ENCODE data around the gene ANKIB1.
"Not testable (repeated sequence)": the region's sequence is repeated elsewhere in the genome, so short reads cannot be mapped to it uniquely, and the experiment has no call there.

ANKIB1 gene

DNA sequence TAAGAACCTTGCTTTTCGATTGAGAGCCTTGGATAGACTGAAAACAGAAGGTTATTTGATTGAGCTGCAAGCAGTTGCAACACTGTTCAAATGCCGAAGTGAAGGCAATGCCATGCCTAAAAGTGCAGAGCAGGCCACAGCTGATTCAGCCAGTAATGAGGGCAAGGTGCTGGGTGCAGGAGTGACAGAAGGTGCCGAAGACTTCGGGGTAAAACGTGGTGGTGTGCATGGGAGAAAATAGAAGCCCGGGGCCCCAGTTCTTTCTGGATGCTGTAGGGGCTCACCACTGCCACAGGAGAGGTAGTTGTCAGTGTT, 157.9 kb downstream of the ANKIB1 start:
- no peak for DNase-seq (ENCODE audit: low spot score)

DNA sequence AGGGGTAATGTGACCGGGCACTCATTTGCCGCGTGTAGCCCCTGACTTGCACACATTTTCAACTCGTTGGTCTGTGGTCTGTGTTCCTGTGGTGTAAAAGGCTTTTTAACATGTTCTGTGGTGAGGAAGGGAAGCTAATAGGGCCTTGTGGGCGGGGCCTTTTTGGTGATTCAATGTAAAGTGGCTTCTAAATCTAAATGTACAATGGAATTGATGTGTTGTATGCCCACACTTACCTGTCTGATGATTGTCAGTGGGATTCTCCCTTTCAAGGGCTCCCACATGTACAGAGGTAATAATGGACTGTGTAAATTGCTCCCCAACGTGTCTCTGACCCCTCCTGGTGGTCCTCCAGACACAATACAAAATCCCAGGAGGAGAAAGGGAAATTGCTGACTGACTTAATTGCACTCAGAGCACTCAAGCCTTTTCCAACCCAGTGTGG, 158.4 kb downstream of the ANKIB1 start:
- peak; percentile 19 for DNase-seq (ENCODE audit: low spot score)

DNA sequence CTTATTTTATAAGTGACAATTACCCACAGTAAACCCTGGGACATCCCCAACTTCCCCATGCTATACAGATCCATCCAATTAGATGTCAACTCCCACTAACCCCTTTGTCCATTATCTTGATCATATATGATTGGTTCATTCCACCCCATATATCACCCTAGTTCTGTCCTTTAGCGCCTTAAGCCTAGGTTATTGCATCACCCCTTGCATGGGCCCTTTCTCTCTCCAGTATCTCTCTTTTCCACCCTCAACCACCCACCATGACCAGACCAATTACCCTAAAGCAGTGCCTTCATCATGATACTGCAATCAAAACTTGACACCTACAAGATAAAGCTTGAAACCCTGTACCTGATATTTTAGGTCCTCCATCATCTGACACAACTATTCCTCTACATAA, 163.6 kb downstream of the ANKIB1 start:
- DNase-seq (ENCODE audit: low spot score), result no peak

DNA sequence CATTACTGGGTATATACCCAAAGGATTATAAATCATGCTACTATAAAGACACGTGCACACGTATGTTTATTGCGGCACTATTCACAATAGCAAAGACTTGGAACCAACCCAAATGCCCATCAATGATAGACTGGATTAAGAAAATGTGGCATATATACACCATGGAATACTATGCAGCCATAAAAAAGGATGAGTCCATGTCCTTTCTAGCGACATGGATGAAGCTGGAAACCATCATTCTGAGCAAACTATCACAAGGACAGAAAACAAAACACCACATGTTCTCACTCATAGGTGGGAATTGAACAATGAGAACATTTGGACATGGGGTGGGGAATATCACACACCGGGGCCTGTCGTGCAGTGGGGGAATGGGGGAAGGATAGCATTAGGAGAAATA, 164.4 kb downstream of the ANKIB1 start:
- not testable (repeated sequence) for DNase-seq (ENCODE audit: low spot score)

DNA sequence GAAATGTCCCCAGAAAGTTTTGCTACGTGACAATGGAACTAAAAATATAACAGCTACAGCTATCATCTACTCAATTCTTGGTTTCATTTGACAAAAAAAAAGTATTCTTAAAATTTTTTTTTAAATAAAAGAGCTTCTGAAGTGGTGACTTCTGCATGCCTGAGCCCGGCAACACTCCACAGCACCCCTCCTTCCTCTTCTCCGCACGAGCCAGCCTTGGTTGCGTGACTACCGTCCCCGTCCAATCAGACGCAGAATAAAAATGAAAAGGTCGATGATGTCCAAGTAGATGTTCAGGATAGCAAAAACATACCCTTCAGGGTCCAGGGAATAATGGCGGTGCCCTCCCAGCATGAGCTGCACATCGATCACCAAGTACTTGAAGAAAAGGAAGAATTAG, 167.0 kb downstream of the ANKIB1 start:
- no peak for DNase-seq (ENCODE audit: low spot score)

DNA sequence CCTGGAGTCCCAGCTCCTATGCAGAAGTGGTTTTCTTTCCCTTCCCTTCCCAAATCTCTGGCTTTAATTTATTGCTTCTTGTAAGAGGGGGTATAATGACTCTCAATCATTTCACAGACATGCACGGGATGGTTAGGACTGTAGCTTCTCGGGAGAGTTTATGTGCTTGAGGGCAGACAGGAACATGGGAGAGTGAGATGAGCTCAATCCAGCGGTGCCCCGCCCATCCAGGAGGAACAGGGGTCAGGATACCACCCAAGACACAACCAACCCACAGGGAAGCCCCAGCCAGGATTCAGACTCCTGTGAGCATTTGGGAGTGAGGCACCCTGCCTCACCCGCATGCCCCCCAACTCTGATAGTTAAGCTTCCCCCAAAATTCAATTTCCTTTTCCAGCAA, 167.8 kb downstream of the ANKIB1 start:
- no peak for DNase-seq (ENCODE audit: low spot score)

DNA sequence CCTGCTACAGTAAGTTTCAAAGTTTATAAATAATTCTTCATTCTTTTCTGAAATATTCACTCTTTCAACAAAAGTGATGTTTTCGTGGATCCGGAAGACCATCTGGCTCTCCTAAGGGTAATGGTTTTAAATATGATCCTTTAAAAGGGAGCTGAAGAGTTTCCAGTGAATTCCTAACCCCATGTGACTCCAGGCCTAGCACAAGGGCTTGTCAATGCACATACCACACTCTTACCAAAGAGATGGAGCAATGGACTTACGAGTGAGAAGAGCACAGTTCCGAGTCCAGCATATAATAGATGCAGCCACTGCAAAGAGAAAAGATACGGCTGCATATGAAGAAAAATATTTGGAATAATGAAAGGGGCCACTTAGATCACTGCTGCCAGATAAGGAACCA, 169.5 kb downstream of the ANKIB1 start:
- DNase-seq (ENCODE audit: low spot score), result no peak

DNA sequence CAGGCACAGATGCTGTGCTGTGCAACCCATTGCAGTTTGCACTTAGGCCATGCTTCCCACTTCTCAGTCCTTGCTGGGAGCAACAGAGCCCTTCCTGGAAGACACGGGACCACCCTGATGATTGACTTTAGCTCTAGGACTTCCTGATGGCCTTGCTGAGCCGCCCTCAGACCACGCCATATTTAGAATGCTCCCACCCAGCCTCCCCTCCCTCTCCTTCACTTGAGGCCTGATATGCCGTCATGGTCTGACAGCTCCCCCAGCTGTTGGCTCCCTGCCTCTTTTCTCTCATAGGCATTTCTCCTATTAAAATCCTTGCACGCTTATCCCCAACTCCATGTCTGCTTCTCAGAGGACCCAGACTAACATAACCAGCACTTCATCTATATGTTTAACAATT, 172.1 kb downstream of the ANKIB1 start:
- DNase-seq (ENCODE audit: low spot score), result no peak

DNA sequence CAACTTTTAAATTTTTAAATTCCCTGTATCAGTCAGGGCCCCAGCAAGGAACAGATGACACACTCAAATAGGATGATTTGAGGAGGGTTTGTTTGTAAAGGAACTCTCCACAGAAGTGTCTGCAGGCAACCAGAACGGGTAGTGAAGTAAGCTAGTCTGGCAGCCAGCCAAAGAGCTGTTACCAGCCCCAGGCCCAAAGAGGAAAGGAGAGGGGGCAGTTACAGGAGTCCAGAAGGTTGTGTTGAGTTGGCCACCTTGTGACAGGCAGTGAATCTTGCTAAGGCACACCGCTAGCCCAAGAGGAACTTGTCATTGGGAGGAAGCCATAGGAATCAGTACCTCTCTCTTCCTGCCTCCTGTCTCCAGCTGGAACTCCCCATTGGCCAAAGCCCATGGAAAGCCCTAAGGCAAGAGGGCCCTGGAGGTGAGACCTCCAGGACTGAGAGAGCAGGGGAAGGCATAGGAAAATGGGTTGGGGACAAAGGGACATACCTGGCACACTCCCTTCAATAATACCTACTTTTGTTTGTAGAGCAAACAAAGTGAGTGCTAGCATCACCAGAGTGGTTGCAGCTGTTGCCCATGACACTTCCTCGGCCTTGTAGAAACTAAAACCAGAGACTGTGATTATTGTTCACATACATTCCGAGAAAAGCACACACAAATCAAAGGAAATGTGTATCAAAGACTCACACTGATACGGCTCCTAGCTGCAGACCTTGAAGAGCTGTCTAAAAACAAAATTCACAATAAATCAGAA, 176.1 kb downstream of the ANKIB1 start:
- DNase-seq (ENCODE audit: low spot score), result no peak

DNA sequence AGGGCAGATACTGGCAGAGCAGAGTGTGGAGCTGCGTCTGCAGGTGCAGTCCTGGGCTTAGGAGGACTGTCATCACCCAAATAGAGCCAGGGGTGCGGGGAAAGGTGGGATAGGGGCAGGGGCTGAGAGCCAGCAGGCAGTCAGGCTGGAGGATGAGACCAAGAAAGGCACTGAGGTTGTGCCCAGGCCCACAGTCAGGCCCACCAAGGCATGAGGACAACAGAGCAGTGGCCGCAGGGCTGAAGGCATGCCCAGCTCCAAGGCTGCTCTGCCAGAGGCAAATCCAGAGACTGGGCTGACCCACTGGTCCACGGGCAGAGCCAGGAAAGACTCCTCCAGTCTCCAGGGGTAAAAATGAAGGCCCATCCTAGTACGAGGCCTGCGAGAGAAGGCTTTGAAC, 177.2 kb downstream of the ANKIB1 start:
- DNase-seq (ENCODE audit: low spot score), result no peak

DNA sequence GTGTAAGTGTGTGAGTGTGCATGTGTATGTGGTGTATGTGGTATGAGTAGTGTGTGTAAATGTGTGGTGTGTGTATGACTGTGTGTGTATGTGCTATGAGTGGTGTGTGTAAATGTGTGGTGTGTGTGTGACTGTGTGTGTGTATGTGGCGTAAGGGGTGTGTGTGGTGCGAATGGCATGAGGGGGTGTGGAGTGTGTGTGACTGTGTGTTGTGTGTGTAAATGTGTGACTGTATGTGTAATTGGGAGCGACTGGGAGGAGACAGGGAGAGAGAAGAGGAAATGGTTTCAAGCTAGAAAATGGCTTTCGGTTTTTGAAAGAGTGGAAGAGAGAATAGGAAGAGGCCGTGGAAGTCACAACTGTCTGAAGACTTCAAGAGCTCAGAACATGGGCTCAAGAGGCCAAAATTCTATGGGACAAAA, 177.9 kb downstream of the ANKIB1 start:
- no peak for DNase-seq (ENCODE audit: low spot score)

DNA sequence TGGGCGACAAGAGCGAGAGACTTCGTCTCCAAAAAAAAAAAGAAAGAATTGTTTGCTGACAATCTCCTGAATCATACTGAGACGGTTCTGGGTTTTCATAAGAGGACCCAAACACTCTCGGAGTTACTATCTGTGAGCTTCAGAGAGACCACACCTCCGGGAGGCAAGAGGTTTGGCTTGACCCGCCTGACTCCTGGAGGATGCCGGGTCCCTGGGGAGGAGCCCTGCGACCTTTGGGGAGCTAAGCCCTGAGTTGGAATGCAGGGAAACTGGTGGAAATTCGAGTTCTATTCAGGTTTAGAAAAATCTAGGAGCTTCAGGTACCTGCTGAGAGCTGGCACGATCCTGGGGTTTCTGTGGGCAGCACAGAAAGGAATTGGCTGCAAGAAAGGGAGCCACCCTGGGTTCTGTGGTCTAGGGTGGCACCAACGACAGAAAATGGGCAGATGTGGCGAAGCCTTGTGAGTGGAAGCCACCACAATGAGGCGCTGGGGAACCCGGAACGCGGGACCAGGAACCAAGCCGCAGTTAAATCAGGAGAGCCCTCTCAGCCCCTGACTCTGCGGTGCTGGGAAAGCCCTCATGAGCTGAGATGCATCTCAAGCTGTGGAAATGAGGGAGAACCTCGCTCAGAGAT, 179.7 kb downstream of the ANKIB1 start:
- peak; percentile 31 for DNase-seq (ENCODE audit: low spot score)

DNA sequence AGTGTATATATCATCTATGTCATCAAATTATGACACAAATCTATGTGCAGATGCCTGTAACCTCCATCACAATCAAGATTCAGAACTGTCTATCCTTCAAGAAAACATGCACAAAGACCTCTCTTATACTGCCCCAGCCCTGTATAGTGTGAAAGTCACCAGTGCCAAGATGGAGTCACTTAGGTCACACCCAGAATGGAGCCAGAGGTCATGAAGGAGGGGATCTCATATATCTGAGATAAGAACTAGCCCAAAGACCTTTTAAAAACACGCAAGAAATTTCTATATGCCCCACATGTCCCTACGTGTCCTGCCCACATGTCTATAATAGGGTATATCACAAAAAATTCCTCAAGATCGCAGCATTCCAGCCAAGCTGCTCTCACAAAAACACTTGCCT, 181.4 kb downstream of the ANKIB1 start:
- no peak for DNase-seq (ENCODE audit: low spot score)

DNA sequence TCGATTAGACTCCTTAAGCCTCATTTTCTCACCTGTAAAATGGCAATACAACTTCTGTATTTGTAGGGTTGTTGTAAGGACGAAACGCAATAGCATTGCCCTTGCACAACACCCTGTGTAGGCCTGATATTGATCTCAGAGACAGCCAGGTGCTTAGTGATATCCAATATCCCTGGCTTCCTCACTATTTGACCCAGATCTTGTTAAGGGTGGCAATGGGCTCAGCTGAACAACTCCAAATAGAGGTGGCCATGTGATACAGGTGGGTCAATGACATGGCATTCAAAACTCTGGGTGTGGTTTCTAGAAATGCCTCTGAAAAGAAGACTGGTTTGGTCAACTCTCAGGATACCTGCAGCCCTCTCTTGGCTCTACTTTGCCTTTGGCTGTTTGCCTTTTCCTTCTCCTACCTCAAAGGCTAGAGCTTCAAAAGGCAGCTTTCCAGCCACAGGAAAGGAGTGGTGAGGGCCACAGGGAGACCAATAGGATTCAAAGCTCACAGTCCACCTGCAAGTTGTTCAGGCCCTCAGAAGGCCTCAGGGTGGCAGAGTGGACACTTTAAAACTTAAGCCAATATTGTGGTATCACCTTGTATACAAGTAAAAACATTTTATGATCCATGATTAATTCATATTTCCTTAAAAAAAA, 186.6 kb downstream of the ANKIB1 start:
- no peak for DNase-seq (ENCODE audit: low spot score)

DNA sequence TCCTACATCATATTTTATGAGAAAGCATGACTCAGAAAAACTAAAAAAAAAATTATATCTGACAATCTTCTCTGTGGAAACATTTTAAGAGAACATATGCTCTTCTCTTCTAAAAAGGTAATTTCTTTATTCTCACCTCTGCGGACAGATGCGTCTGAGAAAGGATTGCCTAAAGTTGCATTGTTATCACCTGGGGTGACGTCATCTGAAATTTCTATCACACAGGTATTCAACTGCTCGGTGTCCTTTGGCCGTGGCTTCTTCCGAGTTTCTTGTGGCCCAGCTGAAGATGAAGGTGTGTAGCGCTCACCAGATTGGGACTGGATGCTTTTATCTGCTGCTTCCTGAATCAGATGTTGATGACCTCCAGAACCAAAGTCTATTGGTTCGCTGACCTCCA, 187.2 kb downstream of the ANKIB1 start:
- no peak for DNase-seq (ENCODE audit: low spot score)

DNA sequence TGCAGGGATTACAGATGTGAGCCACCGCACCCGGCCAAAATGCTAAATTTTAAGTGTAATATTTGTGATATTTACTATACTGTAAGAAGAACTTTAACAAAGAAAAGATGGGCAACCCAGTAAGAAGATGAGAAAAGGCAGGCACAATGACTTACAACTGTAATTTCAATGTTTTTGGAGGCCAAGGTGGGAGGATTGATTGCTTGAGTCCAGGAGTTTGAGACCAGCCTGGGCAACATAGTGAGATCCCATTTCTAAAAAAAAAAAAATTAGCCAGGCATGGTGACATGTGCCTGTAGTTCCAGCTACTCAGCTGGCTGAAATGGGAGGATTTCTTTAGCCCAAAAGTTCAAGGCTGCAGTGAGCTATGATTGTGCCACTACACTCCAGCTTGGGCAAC, 189.8 kb downstream of the ANKIB1 start:
- no peak for DNase-seq (ENCODE audit: low spot score)

DNA sequence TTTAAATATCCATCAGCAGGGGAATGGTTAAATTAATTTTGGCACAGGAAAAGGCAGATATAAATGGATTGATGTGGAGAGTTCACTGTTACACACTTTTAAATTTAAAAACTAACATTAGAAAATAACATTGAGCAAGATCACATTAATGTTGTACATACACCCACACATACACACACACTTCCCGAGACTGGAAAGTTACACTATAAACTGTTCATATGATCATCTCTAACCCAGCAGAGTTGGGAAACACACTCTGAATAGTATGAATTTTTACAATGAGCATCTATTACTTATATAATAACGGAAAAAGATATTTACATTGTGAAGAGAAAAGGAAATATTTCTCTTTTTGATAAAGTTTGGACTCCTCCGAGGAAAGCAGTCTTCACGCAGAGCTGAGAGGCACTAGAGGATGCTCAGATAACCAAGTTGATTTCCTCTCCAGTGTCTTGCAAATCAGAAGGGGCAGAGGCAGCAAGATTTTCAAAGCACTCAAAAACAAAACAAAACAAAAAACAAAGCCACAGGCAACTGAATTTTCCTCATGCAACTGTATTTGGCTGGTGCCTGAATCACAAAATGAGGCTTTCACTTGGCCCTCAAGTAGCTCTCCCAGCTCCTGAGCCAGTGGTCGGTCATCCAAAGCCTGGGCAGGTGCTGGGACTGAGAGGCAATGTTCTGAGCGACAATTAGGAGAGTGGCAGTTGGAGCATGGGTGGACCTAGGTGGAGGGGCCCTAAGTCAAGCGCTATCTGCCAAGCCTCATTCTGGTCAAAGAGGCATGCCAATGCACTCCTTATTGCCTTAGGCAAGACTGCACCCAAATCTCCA, 191.1 kb downstream of the ANKIB1 start:
- no peak for DNase-seq (ENCODE audit: low spot score)

DNA sequence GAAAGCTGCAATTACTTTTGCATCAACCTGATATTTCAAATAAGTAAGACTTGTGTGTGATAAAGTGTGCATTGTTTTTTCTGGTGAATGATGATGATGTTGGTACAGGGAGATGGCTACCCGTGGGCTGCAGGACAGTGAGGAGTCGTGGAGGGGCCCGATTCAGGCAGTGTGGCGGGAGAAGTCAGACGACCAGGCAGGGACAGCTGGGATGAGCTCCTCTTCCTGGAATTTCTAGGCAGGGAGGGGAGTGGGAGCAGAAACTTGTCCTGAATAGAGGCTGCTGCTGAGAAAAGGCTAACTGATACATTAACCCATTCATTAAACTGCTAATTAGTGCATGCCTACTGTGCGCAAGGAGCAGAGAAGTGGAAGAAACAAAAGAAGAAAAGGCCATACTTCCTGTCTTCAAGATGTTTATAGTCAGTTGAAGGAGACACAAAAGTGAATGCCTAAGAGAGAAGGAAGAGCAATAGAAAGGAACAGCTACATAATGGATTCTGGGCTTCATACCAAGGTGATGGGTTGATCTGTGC, 192.2 kb downstream of the ANKIB1 start:
- no peak for DNase-seq (ENCODE audit: low spot score)

DNA sequence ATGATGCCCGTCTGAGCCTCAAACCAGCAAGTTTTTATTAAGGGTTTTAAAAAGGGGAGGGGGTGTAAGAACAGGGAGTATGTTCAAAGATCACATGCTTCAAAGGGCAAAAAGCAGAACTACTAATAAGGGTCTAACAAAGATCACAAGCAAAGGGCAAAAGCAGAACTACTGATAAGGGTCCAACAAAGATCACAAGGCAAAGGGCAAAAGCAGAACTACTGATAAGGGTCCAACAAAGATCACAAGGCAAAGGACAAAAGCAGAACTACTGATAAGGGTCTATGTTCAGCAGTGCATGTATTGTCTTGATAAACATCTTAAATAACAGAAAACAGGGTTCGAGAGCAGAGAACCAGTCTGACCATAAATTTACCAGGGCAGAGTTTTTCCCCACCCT, 196.9 kb downstream of the ANKIB1 start:
- not testable (repeated sequence) for DNase-seq (ENCODE audit: low spot score)

DNA sequence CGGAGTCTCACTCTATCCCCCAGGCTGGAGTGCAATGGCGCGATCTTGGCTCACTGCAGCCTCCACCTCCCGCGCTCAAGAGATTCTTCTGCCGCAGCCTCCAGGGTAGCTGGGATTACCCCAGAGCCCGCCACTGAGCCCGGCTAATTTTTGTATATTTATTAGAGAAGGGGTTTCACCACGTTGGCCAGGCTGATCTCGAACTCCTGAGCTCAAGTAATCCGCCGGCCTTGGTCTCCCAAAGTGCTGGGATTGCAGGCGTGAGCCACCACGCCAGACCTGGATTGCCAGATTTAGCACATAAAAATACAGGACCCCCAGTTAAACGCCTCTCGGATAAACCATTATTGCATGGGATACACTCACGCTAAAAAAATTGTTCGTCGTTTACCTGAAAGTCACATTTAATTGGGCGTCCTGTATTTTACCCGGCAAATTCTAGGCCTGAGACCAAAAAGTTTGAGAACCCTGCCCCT, 201.1 kb downstream of the ANKIB1 start:
- DNase-seq (ENCODE audit: low spot score), result no peak

DNA sequence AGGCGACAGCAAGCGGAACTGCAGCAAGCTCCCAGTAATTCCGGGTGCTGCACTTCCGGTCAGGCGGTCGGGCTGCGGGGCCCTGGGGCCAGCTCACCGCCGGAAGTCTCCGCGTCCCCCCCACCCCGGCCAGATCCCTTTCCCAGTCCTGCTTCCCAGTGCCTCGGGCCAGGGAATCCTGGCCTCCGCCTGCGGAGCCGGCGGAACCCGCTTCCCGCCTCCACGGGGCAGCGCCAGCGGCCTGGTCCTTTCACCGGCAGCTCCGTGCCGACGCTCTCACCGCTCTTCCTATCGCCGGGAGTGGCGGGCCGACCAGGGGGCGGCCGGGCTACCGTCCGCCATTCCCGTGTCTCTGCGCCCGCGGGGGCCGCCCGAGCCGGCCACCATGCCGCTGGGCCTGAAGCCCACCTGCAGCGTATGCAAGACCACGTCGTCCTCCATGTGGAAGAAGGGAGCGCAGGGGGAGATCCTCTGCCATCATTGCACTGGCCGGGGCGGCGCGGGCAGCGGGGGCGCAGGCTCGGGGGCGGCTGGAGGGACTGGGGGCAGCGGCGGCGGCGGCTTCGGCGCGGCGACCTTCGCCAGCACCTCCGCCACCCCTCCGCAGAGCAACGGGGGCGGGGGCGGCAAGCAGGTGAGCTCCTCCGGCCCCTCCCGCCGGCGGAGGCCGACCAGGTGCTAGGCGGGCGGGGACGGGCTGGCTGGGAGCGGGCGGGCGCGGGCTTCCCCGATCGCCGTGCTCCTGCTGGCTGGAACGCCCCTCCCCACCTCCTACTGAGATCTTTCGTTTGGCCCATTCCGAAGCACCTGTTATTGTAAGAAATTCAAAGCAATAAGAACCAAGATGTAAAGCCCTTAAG, 201.8 kb downstream of the ANKIB1 start, which contains the start of gene GATAD1:
Gene GATAD1, plus strand, starts transcription at position 138 of the 860 bp plus-strand sequence. Its CDS starts 248 bp downstream, at position 386.
- DNase-seq (ENCODE audit: low spot score), result peak; percentile 91

Data from activated CD4-positive, alpha-beta T cell treated with anti-CD3 and anti-CD28 coated beads, Interleukin-2, Interleukin-4, amounts not matched to agents 100 ng/mL and 50 ng/mL, durations not matched to agents 16 hours and 8 hours (primary cell).